ENCODE measurements around the gene DCAF17. TPM values are rescaled to one million over a fixed set of nuclear protein-coding genes. Genes with fewer than 3 reads are reported as not detected.

DCAF17 gene
- total RNA-seq, 1 donor from 2014 or later = 25.2 TPM

GRCh38 chr2:171469176-171469575 lies 35.1 kb downstream of the DCAF17 start:
- peaks cover 7% of the 10 kb centered on the region for H3K36me3 Mint-ChIP-seq (ENCODE audit: low read depth, unreplicated experiment)
- no peaks in the 10 kb centered on the region for H3K9me3 Mint-ChIP-seq (ENCODE audit: unreplicated experiment)
- H3K9ac ChIP-seq (ENCODE audit: low read length) = no peak overlapping the region
- no peaks in the 10 kb centered on the region for H3K27me3 Mint-ChIP-seq (ENCODE audit: low read depth, unreplicated experiment)
- peaks cover 2% of the 10 kb centered on the region for H3K36me3 ChIP-seq (ENCODE audit: insufficient read depth, low read length)
- no peak overlapping the region for H2AFZ ChIP-seq (ENCODE audit: low read depth, low read length)
- H4K20me1 ChIP-seq (ENCODE audit: insufficient read depth, low read length) = no peaks in the 10 kb centered on the region
- H3K9me3 ChIP-seq (ENCODE audit: insufficient read depth, low read depth, low read length) = no peaks in the 10 kb centered on the region
- no peak overlapping the region for H3K4me2 ChIP-seq (ENCODE audit: low read length)
- no peak overlapping the region for H3K27ac ChIP-seq (ENCODE audit: low read depth, low read length)
- no peak overlapping the region for H3K4me3 Mint-ChIP-seq (ENCODE audit: unreplicated experiment)
- DNase-seq (ENCODE audit: low read depth) (peak; percentile 27), FAIRE-seq (no peak)
- H3K4me1 ChIP-seq (ENCODE audit: insufficient read depth, low read length) = no peaks in the 10 kb centered on the region
- no peaks in the 10 kb centered on the region for H3K27me3 ChIP-seq (ENCODE audit: insufficient read depth, low read length)
- no peak overlapping the region for H3K4me3 ChIP-seq (ENCODE audit: insufficient read depth, low read depth, low read length)
- no peaks in the 10 kb centered on the region for H3K79me2 ChIP-seq (ENCODE audit: insufficient read depth, low read length)
- H3K4me1 Mint-ChIP-seq (ENCODE audit: low read depth, unreplicated experiment) = peaks cover 10% of the 10 kb centered on the region
- no peak for TF ChIP-seq EZH2 (IDR thresholded peaks at IDR 0.05; ENCODE audit: insufficient read depth, low read length)
- TF ChIP-seq, protein P1, sequence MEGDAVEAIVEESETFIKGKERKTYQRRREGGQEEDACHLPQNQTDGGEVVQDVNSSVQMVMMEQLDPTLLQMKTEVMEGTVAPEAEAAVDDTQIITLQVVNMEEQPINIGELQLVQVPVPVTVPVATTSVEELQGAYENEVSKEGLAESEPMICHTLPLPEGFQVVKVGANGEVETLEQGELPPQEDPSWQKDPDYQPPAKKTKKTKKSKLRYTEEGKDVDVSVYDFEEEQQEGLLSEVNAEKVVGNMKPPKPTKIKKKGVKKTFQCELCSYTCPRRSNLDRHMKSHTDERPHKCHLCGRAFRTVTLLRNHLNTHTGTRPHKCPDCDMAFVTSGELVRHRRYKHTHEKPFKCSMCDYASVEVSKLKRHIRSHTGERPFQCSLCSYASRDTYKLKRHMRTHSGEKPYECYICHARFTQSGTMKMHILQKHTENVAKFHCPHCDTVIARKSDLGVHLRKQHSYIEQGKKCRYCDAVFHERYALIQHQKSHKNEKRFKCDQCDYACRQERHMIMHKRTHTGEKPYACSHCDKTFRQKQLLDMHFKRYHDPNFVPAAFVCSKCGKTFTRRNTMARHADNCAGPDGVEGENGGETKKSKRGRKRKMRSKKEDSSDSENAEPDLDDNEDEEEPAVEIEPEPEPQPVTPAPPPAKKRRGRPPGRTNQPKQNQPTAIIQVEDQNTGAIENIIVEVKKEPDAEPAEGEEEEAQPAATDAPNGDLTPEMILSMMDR (IDR thresholded peaks at IDR 0.05; ENCODE audit: insufficient read depth, low read depth, low read length) = no peak
- H3K27ac Mint-ChIP-seq (ENCODE audit: unreplicated experiment) = peak overlapping the region; percentile 60

GRCh38 chr2:171470129-171470528 lies 36.1 kb downstream of the DCAF17 start:
- no peaks in the 10 kb centered on the region for H3K27me3 Mint-ChIP-seq (ENCODE audit: low read depth, unreplicated experiment)
- no peak for TF ChIP-seq EZH2 (IDR thresholded peaks at IDR 0.05; ENCODE audit: insufficient read depth, low read length)
- TF ChIP-seq, protein P1 (IDR thresholded peaks at IDR 0.05; ENCODE audit: insufficient read depth, low read depth, low read length) = no peak
- FAIRE-seq = no peak

GRCh38 chr2:171475979-171476378 lies 42.0 kb downstream of the DCAF17 start:
- Mint-ChIP-seq H3K27me3 (ENCODE audit: low read depth, unreplicated experiment) (no peaks in the 10 kb centered on the region), H3K9me3 (ENCODE audit: unreplicated experiment) (no peaks in the 10 kb centered on the region), H3K27ac (ENCODE audit: unreplicated experiment) (no peak overlapping the region), H3K4me1 (ENCODE audit: low read depth, unreplicated experiment) (peaks cover 6% of the 10 kb centered on the region), H3K36me3 (ENCODE audit: low read depth, unreplicated experiment) (peaks cover 7% of the 10 kb centered on the region), H3K4me3 (ENCODE audit: unreplicated experiment) (no peak overlapping the region)
- Histone ChIP-seq H3K4me1 (ENCODE audit: insufficient read depth, low read length) (no peaks in the 10 kb centered on the region), H3K4me2 (ENCODE audit: low read length) (no peak overlapping the region), H3K4me3 (ENCODE audit: insufficient read depth, low read depth, low read length) (no peak overlapping the region), H2AFZ (ENCODE audit: low read depth, low read length) (no peak overlapping the region), H3K9me3 (ENCODE audit: insufficient read depth, low read depth, low read length) (no peaks in the 10 kb centered on the region), H3K36me3 (ENCODE audit: insufficient read depth, low read length) (peaks cover 2% of the 10 kb centered on the region), H3K27me3 (ENCODE audit: insufficient read depth, low read length) (no peaks in the 10 kb centered on the region), H3K79me2 (ENCODE audit: insufficient read depth, low read length) (no peaks in the 10 kb centered on the region), H4K20me1 (ENCODE audit: insufficient read depth, low read length) (no peaks in the 10 kb centered on the region), H3K27ac (ENCODE audit: low read depth, low read length) (no peak overlapping the region), H3K9ac (ENCODE audit: low read length) (no peak overlapping the region)
- TF ChIP-seq, protein P1 (IDR thresholded peaks at IDR 0.05; ENCODE audit: insufficient read depth, low read depth, low read length) = no peak
- FAIRE-seq = no peak
- no peak for DNase-seq (ENCODE audit: low read depth)

More at GRCh38 chr2:171470129-171470528, 36.1 kb downstream of the DCAF17 start:
- peaks cover 2% of the 10 kb centered on the region for H3K36me3 ChIP-seq (ENCODE audit: insufficient read depth, low read length)
- H3K79me2 ChIP-seq (ENCODE audit: insufficient read depth, low read length) = no peaks in the 10 kb centered on the region
- no peak for DNase-seq (ENCODE audit: low read depth)
- H3K27me3 ChIP-seq (ENCODE audit: insufficient read depth, low read length) = no peaks in the 10 kb centered on the region
- peaks cover 10% of the 10 kb centered on the region for H3K4me1 Mint-ChIP-seq (ENCODE audit: low read depth, unreplicated experiment)
- H3K9me3 ChIP-seq (ENCODE audit: insufficient read depth, low read depth, low read length) = no peaks in the 10 kb centered on the region
- no peak overlapping the region for H2AFZ ChIP-seq (ENCODE audit: low read depth, low read length)
- H3K36me3 Mint-ChIP-seq (ENCODE audit: low read depth, unreplicated experiment) = peaks cover 14% of the 10 kb centered on the region
- H3K9ac ChIP-seq (ENCODE audit: low read length) = no peak overlapping the region
- H3K4me3 ChIP-seq (ENCODE audit: insufficient read depth, low read depth, low read length) = no peak overlapping the region
- no peak overlapping the region for H3K4me3 Mint-ChIP-seq (ENCODE audit: unreplicated experiment)
- H3K27ac ChIP-seq (ENCODE audit: low read depth, low read length) = no peak overlapping the region
- H3K27ac Mint-ChIP-seq (ENCODE audit: unreplicated experiment) = no peak overlapping the region
- H4K20me1 ChIP-seq (ENCODE audit: insufficient read depth, low read length) = no peaks in the 10 kb centered on the region
- no peaks in the 10 kb centered on the region for H3K9me3 Mint-ChIP-seq (ENCODE audit: unreplicated experiment)
- no peak overlapping the region for H3K4me2 ChIP-seq (ENCODE audit: low read length)
- no peaks in the 10 kb centered on the region for H3K4me1 ChIP-seq (ENCODE audit: insufficient read depth, low read length)
